ENCODE data around the gene XCL1. TPM values are rescaled to one million over a fixed set of nuclear protein-coding genes. Genes with fewer than 3 reads are reported as not detected.

The XCL1 gene
- total and polyA plus RNA-seq, 9 donors = 0.15 to 1.4 (median 0.20) TPM; not detected in 5

DNA sequence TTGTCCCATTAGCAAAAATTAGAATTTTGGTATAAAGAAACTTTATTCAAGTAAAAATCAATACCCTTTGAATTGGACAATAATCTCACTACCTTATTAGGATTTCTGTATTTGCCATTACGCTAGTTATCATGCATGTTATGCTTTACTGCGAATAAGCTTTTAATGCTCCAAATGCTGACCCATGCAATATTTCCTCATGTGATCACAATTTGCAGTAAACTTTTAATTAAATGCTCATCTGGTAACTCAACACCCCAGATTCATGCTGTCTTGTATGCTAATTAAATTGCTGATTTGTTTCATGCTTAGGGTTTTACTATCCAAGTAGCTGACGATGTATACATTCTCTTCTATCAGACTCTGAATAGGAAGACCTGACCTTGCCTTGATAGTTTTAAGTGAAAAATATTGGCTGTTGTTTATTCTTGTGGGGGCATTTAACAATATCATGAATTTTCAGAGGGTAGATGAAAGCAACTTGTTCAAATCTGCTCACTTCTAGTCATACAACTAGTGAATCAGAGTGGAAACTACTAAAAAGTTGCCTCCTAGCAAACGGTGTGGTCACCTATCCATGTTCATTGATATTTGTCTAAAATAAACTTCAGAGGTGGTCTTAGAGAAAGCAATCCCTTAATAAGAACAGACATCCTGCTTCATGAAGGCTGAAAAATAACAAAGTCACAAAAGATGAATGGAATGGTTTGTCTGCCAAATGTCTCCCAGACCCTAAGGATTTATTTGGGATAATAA lies 5.6 kb downstream of the XCL1 start:
- no peak overlapping the region for H3K27ac ChIP-seq
- no peaks in the 10 kb centered on the region for H3K36me3 ChIP-seq
- no peak overlapping the region for H3K4me3 ChIP-seq
- intact Hi-C loops (cut with DNase I) = loop anchor here in 2 of 4 donors (10.0 kb wide), 2 partner anchors 137 to 147 kb away; no protein-coding TSS in a partner anchor
- TF ChIP-seq POLR2A (IDR thresholded peaks at IDR 0.05) (no peak), EP300 (IDR thresholded peaks at IDR 0.05) (no peak)
- TF ChIP-seq, protein P1, sequence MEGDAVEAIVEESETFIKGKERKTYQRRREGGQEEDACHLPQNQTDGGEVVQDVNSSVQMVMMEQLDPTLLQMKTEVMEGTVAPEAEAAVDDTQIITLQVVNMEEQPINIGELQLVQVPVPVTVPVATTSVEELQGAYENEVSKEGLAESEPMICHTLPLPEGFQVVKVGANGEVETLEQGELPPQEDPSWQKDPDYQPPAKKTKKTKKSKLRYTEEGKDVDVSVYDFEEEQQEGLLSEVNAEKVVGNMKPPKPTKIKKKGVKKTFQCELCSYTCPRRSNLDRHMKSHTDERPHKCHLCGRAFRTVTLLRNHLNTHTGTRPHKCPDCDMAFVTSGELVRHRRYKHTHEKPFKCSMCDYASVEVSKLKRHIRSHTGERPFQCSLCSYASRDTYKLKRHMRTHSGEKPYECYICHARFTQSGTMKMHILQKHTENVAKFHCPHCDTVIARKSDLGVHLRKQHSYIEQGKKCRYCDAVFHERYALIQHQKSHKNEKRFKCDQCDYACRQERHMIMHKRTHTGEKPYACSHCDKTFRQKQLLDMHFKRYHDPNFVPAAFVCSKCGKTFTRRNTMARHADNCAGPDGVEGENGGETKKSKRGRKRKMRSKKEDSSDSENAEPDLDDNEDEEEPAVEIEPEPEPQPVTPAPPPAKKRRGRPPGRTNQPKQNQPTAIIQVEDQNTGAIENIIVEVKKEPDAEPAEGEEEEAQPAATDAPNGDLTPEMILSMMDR (IDR thresholded peaks at IDR 0.05) = no peak
- H3K9me3 ChIP-seq = no peaks in the 10 kb centered on the region
- WGBS, 3 donors = 69 to 78% (median 73%) methylated on average over 4 of the region's 4 CpGs
- DNase-seq = no peak
- H3K27me3 ChIP-seq = no peaks in the 10 kb centered on the region
- H3K4me1 ChIP-seq (ENCODE audit: insufficient read depth) = no peaks in the 10 kb centered on the region

DNA sequence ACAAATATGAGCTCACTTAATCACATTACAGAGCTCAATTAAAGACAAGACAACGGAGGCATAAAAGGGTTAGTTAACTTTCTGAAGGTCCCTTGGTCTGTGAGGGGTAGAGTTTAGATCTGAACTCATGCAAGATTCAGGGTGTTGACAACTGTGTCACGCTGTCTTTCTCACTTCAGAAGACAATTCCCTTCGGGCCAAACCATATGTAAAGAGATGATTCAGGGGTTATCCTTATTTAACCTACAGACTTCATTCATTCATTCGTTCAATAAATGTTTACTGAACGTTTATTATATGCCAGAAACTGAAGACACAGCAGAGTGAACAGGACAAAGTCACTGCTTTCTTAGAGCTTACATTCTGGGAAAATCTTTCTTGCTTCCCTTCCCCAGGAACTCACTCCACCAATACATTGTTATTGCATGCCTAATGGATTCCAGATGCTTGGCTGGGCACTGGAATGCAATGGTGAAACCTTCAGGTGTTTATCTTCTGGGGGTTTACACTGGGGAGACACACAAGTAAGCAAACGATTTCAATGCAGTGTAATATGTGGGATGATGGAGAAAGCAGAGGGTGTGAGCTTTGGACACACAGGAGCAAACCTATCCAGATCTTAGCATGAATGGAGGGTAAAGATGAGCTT lies 6.4 kb downstream of the XCL1 start:
- TF ChIP-seq, protein P1 (IDR thresholded peaks at IDR 0.05) = no peak
- TF ChIP-seq POLR2A (IDR thresholded peaks at IDR 0.05) (no peak), EP300 (IDR thresholded peaks at IDR 0.05) (no peak)
- intact Hi-C loops (cut with DNase I) = loop anchor here in 2 of 4 donors (10.0 kb wide), 2 partner anchors 138 to 148 kb away; no protein-coding TSS in a partner anchor
- WGBS, 3 donors = 56 to 60% (median 56%) methylated on average over 6 of the region's 6 CpGs
- no peaks in the 10 kb centered on the region for H3K36me3 ChIP-seq
- no peaks in the 10 kb centered on the region for H3K27me3 ChIP-seq
- H3K4me3 ChIP-seq = no peak overlapping the region
- H3K27ac ChIP-seq = no peak overlapping the region
- DNase-seq = no peak
- H3K9me3 ChIP-seq = no peaks in the 10 kb centered on the region
- H3K4me1 ChIP-seq (ENCODE audit: insufficient read depth) = no peaks in the 10 kb centered on the region

DNA sequence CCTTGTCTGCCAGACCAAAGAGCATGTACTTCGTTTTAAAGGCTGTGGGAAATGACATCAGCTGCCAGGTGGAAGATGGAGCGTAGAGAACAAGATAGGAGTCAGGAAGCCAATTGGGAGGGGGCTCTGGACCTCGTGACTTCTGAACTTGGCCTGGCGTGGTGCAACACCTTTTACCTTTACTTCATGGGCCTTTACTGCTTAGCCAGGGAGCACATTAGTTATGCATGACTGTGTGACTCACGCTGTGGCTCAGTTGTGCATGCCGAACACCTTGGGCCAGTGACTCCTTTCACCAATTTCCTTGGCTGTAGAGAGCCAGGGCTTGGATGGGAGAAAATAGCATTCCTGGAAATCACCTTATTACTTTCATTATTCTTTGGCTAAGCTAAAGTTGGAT lies 7.2 kb downstream of the XCL1 start:
- no peak for DNase-seq
- WGBS, 3 donors = 88 to 95% (median 93%) methylated on average over 6 of the region's 6 CpGs
- TF ChIP-seq EP300 (IDR thresholded peaks at IDR 0.05) = no peak
- TF ChIP-seq, protein P1 (IDR thresholded peaks at IDR 0.05) = no peak
- TF ChIP-seq POLR2A (IDR thresholded peaks at IDR 0.05) = no peak

DNA sequence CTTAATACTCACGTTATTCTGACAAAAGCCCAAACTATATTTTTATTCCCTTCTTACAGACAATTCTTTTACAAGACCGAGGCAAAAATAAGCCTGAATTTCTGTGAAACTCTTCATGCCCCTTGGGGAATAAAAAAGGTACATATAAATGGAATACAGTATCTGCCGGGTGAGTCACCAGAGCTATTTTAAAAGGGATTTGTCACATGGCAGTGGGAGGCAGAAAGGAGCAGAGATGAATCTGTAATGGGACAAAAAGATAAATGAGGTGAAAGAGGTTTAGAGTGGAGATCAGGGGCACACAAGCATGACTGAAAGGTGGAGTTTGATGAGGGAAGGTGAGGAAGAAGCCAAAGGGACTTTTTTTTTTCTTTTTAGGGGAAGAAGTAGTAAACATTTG lies 8.8 kb downstream of the XCL1 start:
- TF ChIP-seq, protein P1 (IDR thresholded peaks at IDR 0.05) = no peak
- no peak for TF ChIP-seq POLR2A (IDR thresholded peaks at IDR 0.05)
- no peak for TF ChIP-seq EP300 (IDR thresholded peaks at IDR 0.05)
- H3K27me3 ChIP-seq = no peaks in the 10 kb centered on the region
- H3K4me3 ChIP-seq = no peak overlapping the region
- no peaks in the 10 kb centered on the region for H3K9me3 ChIP-seq
- no peak for DNase-seq
- no peaks in the 10 kb centered on the region for H3K36me3 ChIP-seq
- intact Hi-C loops (cut with DNase I) = loop anchor here in 2 of 4 donors (10.0 kb wide), 2 partner anchors 140 to 150 kb away; no protein-coding TSS in a partner anchor
- no peaks in the 10 kb centered on the region for H3K4me1 ChIP-seq (ENCODE audit: insufficient read depth)
- no peak overlapping the region for H3K27ac ChIP-seq
- WGBS, 3 donors = 57 to 70% (median 61%) methylated on average over 3 of the region's 3 CpGs

More for the DNA sequence above, 7.2 kb downstream of the XCL1 start:
- no peaks in the 10 kb centered on the region for H3K9me3 ChIP-seq
- no peaks in the 10 kb centered on the region for H3K4me1 ChIP-seq (ENCODE audit: insufficient read depth)
- intact Hi-C loops (cut with DNase I) = loop anchor here in 2 of 4 donors (10.0 kb wide), 2 partner anchors 139 to 149 kb away; no protein-coding TSS in a partner anchor
- H3K36me3 ChIP-seq = no peaks in the 10 kb centered on the region
- no peak overlapping the region for H3K27ac ChIP-seq
- no peak overlapping the region for H3K4me3 ChIP-seq
- H3K27me3 ChIP-seq = no peaks in the 10 kb centered on the region

Data from ovary (tissue), 9 donors.